GM12875 (cell line): ENCODE data around the gene ZMYND11.

Experiments used
- H3K4me3 ChIP-seq: one replicate; pipeline ENCODE4 v1.5.1; 2011; ENCODE audit warnings: low read depth, low read length, control low read depth
- CTCF ChIP-seq: IDR thresholded peaks from 2 replicates; pipeline ENCODE4 v1.5.1; 2011; ENCODE audit warnings: low read depth, mild to moderate bottlenecking, control low read depth, inconsistent platforms, low read length, moderate library complexity, borderline replicate concordance; ENCODE audit not compliant: insufficient read depth

The ZMYND11 gene

GRCh38 chr10:271722-272121, 136.5 kb downstream of the ZMYND11 start:
- no peak overlapping the region for H3K4me3 ChIP-seq
- no peak for TF ChIP-seq CTCF

- TF ChIP-seq CTCF, result no peak
Measured at GRCh38 chr10:273088-273487, 137.8 kb downstream of the ZMYND11 start.

GRCh38 chr10:274866-275265, 139.6 kb downstream of the ZMYND11 start:
- no peak for TF ChIP-seq CTCF
- H3K4me3 ChIP-seq, result no peak overlapping the region

More at GRCh38 chr10:273088-273487, 137.8 kb downstream of the ZMYND11 start:
- no peak overlapping the region for H3K4me3 ChIP-seq

GRCh38 chr10:275680-276079, 140.4 kb downstream of the ZMYND11 start:
- no peak overlapping the region for H3K4me3 ChIP-seq
- TF ChIP-seq CTCF, result no peak

- no peak for TF ChIP-seq CTCF
- H3K4me3 ChIP-seq, result no peak overlapping the region
Measured at GRCh38 chr10:277963-278362, 142.7 kb downstream of the ZMYND11 start.

- TF ChIP-seq CTCF, result no peak
- H3K4me3 ChIP-seq, result no peak overlapping the region
Measured at GRCh38 chr10:278707-279106, 143.5 kb downstream of the ZMYND11 start.

GRCh38 chr10:279232-279631, 144.0 kb downstream of the ZMYND11 start:
- no peak overlapping the region for H3K4me3 ChIP-seq
- no peak for TF ChIP-seq CTCF
